Fibroblast of skin of left biceps (primary cell): ENCODE measurements around the gene IGSF1.
"Not testable (repeated sequence)": the region's sequence is repeated elsewhere in the genome, so short reads cannot be mapped to it uniquely, and the experiment has no call there.

Source experiments
- DNase-seq, 2 experiments: peaks; one replicate each; pipeline ENCODE4 v3.0.0-alpha.2; 2013; ENCODE audit warnings: low read depth in 2 of 2

IGSF1 gene

DNA sequence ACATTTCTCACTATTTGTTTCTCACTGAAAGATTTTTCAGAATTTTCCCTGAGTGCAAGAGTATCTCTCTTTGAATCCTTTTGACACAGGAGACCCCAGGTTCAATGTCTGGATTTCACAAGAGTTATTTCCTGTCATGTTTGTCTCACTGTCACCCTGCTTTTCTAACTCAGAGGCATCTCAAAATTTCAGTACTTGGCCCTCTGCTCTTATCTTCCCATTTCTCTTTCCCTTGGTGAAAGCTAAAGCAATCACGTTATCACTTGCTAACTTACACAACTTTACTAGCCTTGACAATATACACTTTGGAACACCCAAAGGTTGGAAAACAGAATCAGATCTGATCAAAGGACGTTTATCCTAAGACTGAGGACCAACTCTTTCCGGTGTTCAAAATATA, 17.3 kb downstream of the IGSF1 start:
- no peak for DNase-seq

DNA sequence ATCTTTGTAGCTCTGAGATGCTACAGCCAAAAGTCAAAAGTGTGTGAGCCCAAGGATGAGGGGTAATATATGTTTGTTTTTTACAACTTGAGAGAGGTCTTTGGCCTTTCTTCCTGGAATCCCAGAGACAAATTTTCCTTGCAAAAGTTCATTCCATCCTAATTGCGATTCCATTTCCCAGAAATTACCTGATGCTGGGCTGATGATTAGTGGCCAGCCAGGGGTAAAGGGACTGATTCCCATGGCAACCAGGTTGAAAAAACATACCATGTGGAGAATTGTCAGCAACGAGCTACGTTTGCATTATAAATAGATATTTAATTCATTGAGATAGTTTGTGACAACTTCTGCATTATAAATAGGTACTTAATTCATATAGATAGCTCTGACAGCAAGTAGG, 17.8 kb downstream of the IGSF1 start:
- no peak for DNase-seq

DNA sequence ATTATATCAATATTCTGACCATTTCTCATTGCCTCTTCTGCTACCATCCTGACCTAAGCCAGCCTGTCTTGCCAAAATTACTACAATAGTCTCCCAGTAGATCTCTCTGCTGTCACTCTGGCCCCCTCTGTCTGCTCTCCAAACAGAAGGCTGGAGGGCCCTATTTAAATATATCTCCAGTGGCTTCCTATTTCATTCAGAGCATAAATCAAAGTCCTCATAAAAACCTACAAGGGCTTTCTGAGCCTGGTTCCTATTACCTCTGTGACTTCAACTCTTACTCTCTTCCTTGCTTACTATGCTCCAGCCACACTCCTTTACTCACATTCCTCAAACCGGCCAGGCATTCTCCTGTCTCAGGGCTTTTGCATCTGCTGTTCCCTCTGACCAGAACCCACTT, 19.0 kb downstream of the IGSF1 start:
- no peak for DNase-seq

DNA sequence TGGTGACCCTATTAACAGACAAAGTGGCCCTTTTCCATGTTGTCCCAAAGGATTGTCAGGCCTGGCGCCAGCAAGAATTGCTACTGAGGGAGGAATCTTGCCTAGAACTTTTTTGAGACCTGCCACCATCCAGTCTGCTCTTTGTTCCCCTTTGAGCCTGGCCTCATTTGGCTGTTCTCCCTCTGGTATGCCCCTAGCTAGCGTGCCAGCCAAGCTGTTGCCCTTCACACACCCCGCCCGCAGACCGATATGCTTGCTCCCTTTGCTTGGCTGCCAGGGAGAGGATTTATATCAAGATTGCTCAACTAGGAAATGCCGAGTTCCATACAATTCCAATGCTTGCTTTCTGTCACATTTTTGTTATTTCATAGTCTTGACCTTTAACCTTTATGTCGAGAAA, 24.4 kb downstream of the IGSF1 start:
- DNase-seq, result no peak

DNA sequence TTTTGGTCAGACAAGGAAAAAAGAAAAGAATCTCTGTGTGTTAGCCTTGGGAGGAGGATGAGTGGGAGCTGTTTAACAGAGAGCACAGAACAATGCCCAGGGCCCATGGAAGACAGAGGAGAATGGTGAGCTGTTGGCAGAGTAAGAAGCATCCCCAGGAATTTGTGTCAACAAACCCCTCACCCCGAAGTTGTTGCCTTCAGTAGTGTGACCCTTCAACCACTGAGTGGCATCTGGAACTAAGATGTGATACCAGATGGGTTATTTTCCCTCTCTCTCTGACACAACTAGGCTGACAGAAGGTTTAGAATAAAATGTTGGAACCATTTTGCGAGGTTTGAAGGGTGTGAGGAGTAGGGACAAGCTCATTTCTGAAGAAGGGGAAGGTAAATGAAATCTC, 25.1 kb downstream of the IGSF1 start:
- no peak for DNase-seq

DNA sequence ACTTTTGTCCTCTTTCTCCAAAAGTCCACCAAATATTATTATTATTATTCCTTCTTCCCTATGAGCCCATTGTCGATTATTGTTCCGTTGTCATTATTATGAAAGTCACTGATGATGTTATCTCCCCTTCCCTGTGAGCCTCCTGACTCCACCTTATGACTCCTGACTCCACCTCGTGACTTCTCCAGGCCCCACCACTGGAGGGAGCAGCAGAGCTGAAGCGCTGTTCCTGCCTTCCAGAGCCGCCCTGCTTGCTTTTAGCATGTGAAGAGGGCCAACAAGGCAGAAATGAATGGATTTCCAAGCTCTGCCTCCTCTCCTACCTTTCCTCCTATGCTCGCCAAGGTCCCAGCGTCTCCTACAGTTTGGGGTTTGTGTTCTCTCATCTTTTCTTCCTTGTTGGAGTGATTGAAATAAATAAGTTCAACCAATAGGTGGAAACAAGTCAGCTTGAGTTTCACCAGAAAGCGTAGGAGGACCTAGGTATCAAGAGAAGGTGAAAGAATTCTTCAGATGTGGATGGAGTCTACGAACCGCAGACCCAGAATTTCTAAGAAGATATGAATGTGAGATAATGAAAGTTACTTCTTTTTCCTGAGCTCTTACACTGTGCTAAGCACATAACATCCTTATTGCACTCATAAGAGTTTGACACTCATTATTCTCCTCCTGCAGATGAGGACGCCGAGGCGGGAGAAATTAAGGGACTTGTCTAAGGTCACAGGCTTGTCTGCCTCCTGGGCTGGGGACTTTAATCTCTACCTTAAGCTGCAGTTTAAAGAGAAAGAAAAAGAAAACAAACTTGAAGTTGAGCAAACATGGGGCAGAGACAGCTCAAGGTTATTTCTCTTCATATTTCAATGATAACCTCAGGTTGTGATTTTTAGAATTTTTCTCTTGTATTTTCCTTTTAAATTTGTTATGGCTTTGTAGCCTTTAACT, 26.1 kb downstream of the IGSF1 start:
- DNase-seq, result no peak

DNA sequence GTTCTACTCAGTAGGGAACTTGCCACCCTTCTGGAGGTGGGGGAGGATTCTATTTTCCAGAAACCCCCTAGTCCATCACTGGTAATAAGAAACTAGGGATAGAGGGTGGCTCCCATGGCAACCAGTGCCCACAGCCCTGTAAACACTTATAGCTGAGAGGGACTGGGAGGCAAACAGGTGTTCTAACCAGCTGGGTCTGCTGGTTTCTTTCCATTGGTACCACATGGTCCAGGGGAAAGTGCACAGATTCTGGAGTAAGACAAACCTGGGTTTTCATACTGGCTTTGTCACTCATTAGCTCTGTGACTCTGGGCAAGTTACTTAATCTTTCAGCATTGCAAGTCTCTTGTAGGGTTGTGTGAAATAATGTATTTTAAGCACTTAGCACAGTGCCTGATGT, 26.9 kb downstream of the IGSF1 start:
- no peak for DNase-seq

DNA sequence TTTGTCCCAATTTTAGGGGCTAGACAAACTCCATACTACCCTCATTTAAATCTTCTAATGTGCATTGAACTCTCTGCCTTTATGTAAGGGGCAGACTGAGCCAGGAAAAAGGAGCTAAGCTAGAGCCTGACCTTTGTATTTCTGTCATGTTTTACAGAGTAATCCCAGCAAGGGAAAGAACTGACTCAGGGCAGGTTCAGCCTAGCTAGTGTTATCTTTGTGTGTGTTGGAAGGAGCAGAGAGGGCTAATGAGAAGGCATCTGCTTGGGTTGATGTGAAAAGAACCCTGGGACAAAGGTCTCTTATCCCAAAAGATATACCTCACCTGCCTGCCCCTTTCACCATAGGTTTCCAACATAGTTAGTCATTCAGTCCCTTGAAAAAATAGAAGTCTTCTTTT, 31.7 kb downstream of the IGSF1 start:
- DNase-seq, result no peak

DNA sequence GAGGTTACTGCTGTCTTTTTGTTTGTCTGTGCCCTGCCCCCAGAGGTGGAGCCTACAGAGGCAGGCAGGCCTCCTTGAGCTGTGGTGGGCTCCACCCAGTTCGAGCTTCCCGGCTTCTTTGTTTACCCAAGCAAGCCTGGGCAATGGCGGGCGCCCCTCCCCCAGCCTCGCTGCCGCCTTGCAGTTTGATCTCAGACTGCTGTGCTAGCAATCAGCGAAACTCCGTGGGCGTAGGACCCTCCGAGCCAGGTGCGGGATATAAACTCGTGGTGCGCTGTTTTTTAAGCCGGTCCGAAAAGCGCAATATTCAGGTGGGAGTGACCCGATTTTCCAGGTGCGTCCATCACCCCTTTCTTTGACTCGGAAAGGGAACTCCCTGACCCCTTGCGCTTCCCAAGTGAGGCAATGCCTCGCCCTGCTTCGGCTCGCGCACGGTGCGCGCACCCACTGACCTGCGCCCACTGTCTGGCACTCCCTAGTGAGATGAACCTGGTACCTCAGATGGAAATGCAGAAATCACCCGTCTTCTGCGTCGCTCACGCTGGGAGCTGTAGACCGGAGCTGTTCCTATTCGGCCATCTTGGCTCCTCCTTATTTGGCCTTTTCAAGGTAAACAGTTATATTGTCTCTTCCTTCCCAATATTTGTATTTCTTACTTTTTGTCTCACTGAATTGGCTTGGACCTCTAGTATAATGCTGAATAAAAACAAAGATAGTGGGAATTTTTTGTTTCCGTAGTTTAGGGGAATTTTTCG, 37.9 kb downstream of the IGSF1 start:
- DNase-seq, result not testable (repeated sequence)

DNA sequence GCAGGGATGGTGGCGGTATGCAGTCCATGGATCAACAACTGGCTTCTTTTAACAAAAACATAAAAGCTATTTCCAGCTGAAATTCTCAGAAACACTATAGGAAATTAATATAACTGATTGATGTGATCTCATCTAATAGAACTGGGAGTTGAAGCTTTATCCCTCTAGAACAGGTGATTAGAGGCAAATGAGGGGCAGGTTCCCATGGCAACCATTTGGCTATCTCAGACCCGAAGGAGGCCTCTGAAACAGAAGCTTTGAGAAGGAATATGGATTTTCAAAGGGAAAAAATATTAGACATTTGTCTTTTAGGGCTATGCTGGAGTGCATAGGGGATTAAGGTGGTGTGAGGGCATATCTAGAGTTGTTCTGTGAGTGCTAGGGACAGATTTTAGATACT, 50.0 kb downstream of the IGSF1 start:
- no peak for DNase-seq

DNA sequence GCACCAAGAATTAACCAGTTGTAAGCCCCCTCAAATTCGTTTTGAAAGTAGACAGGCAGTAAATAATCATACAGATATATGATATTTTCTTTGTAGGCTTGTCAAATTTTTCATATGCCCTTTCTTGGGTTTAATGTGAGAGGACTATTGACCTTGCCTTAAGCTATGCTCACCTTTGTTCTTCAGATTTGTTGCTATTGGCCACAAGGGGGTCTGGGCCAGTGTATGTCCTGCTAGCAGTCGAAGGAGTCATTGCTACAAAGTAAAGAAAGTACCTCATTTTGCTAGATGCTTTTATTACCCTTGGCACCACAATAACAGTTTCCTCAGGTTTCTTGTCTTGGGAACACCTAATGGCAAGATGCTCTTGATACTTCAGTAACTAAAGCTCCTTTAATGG, 51.7 kb downstream of the IGSF1 start:
- no peak for DNase-seq

DNA sequence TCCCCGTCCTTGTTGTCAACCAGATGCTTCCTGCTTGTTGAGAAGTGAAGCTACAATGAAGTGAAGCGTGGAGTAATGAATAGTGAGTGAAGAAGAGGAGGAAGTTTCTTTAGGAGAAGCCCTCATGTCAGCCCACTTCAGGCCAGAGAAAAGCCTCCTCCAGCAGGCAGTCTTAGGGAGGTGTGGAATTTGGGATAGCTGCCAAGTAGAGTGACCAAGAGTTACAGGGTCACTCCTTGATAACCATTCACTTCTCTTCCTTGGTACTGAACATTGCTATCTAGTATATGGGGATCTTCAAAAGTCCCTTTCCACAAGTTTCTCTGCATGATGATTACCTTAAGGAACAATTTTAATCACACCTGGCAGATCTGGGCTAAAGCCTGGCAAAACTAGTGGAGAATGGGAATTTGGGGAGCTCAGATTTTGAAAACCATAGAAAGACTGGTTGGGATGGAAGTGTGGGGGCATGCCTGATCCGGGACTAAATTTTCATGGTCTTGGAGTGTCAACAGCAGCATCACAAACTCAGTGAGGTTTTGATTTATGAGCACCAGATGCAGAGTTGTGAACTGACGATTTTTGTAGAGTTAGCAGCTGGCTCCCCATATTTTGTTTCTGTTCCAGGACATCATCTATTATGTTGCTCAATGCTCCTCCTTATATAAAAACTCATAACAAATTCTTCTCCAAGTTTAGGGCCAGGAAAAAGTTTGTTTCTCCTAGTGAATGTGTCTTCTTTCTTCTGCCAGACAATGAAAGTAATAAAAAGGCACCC, 53.1 kb downstream of the IGSF1 start:
- no peak for DNase-seq

DNA sequence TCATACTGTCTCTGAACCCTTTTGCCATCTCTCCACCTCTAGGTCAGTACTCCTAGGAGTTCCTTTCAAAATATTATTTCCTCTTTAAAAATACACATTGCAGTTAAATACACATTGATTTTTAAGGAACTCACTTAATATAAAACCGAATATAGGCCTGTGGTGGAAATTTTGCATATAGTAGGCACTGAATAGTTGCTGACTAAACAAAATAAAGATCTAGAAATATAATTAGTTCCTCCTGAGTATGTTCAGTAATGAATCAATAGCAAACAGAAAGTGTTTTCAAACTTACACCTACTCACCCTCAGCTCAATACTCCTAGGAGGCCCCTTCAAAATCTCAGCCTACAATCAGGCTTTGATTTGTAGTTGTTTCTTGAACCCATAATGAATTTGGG, 61.5 kb downstream of the IGSF1 start:
- no peak for DNase-seq

DNA sequence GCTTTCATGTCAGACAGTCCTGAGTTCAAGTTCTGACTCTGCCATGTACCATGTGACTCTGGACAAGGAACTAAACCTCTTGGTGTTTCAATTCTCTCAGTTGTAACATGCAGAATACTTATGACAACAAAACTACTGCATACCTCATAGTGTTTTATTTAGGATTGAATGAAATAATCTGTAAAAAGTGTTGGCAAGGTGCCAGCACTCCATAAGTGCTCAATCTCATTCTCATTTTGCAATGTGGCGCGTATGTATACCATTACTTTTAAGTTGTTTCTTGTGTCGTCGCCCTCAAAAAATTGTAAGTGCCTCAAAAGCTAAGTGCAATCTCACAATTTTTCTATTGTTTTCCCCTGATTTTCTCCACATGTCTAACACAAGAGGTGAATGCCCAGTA, 62.5 kb downstream of the IGSF1 start:
- DNase-seq, result no peak

DNA sequence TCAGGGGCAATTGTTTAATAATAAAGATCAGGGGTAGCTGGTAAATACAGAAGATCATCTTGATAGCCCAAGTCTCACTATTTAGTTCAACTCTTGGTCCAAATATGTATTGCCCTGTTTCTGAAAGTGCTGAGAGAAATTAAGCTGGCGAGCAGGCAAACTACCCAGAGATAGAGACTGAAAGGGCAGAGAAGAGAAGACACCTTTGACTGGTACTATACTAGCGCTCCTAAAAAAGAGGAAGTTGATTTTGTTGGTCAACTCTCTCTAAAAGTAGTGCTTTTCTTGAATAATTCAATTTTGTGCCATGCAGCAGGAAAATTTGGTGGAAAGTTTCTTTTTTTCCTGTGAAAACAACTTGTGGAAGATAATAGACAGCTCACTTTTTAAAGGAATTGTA, 64.0 kb downstream of the IGSF1 start:
- no peak for DNase-seq
